GM21529 (cell line): ENCODE measurements around the gene AKAP9.
"Not testable (repeated sequence)": the region's sequence is repeated elsewhere in the genome, so short reads cannot be mapped to it uniquely, and the experiment has no call there.

Source experiments
- ATAC-seq: cut with Tn5 transposase; IDR thresholded peaks from one replicate; pipeline ENCODE4 v1.9.1; 2021; ENCODE audit not compliant: unreplicated experiment

Gene AKAP9

GRCh38 chr7:91940572-91941341 is at the start of gene AKAP9:
TSS of gene AKAP9 (plus strand) at chr7:91940862. CDS start at chr7:91941100, 238 bp downstream.
- peak; percentile 96 for ATAC-seq

GRCh38 chr7:91892099-91892705 is 48.5 kb upstream of the AKAP9 start:
- no peak for ATAC-seq

GRCh38 chr7:91892821-91893340 is 47.8 kb upstream of the AKAP9 start:
- no peak for ATAC-seq

GRCh38 chr7:91893699-91894098 is 47.0 kb upstream of the AKAP9 start:
- ATAC-seq, result not testable (repeated sequence)

- no peak for ATAC-seq
Measured at GRCh38 chr7:91894781-91895480, 45.7 kb upstream of the AKAP9 start.

- ATAC-seq, result no peak
Measured at GRCh38 chr7:91898240-91898992, 42.2 kb upstream of the AKAP9 start.

- no peak for ATAC-seq
Measured at GRCh38 chr7:91899563-91899962, 41.1 kb upstream of the AKAP9 start.

- ATAC-seq, result no peak
Measured at GRCh38 chr7:91910171-91910570, 30.5 kb upstream of the AKAP9 start.

- ATAC-seq, result no peak
Measured at GRCh38 chr7:91911121-91911520, 29.5 kb upstream of the AKAP9 start.

GRCh38 chr7:91912494-91912893 is 28.2 kb upstream of the AKAP9 start:
- ATAC-seq, result no peak

- no peak for ATAC-seq
Measured at GRCh38 chr7:91913612-91914011, 27.1 kb upstream of the AKAP9 start.

- no peak for ATAC-seq
Measured at GRCh38 chr7:91915401-91916050, 25.1 kb upstream of the AKAP9 start.

- no peak for ATAC-seq
Measured at GRCh38 chr7:91916051-91916440, 24.6 kb upstream of the AKAP9 start.

GRCh38 chr7:91918356-91918755 is 22.3 kb upstream of the AKAP9 start:
- no peak for ATAC-seq

GRCh38 chr7:91922857-91923256 is 17.8 kb upstream of the AKAP9 start:
- ATAC-seq, result no peak

- no peak for ATAC-seq
Measured at GRCh38 chr7:91927912-91928311, 12.8 kb upstream of the AKAP9 start.

GRCh38 chr7:91929463-91929862 is 11.2 kb upstream of the AKAP9 start:
- ATAC-seq, result peak; percentile 68

- ATAC-seq, result peak; percentile 14
Measured at GRCh38 chr7:91940171-91940570, 491 bp upstream of the AKAP9 start.

- peak; percentile 26 for ATAC-seq
Measured at GRCh38 chr7:91941450-91941849, 788 bp downstream of the AKAP9 start.

GRCh38 chr7:91942312-91942711 is 1.6 kb downstream of the AKAP9 start:
- ATAC-seq, result no peak

GRCh38 chr7:91944970-91945369 is 4.3 kb downstream of the AKAP9 start:
- ATAC-seq, result not testable (repeated sequence)
